Nucleus accumbens (tissue), 56 donors: ENCODE measurements around the gene HORMAD2.
"Not testable (repeated sequence)": the region's sequence is repeated elsewhere in the genome, so short reads cannot be mapped to it uniquely, and the experiment has no call there.

Source experiments
- DNase-seq, 56 donors: peaks; one replicate each; lab custom pipeline; 2025; lab: John Stamatoyannopoulos, UW

HORMAD2 gene

DNA sequence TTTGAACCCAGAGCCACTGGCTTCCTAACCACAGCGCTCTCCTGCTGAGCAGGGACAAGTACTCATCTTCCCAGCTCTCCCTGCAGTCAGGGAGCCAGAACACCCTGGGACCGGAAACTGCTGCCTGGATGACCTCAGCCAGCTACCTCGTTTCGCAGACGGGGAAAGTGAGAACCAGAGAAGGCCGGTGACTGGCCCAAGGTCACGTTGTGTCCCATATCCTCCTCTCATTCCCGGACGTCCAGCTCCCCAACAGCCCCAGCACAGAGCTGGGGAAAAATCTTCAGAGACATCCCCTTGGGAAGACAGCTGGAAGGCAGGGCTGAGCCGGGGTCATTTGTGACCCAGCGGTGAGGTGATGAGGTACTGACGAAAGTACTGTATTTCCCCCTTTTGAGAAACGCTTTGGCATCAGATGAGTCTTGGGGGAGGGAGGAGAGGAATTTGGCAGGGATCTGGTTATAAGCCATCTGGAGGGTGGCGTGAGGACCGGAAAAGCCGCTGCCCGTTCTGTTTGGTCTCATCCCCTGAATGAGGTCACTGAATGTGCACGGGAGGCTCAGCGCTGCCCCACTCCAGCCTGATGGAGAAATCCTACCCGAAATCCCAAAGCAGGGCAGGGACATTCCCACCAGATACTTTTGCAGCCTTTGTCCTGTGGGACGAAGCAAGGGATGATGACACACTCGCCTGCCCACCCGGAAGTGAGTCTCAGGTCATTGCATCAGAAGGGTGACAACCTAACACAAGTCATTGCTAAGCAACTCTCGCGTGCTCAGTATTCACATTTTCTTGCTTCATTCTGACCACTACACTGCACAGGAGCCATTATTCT is 125.2 kb downstream of the HORMAD2 start:
- DNase-seq, result peak in 3 of 56 donors; percentile 24 to 44 (median 37)

DNA sequence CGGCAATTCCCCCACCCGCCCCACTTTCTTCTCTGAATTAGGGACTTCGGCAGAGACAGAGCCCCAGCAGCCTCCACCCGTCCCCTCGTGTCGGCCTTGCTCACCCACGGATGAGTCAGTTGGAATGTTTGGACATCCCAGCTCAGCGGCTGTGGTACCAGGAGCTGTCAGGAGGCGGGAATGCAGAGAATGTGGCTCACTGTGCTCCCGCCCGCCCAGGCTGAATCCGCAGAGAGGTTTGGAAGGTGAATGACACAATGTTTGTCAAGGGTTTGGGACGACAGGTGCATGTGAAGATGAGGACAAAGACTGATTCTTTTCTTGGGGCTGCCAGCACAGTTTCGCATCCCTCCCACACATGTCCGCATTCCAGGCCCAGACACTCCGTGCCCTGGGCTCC is 126.7 kb downstream of the HORMAD2 start:
- DNase-seq, result peak in 7 of 56 donors; percentile 10 to 82 (median 27)

DNA sequence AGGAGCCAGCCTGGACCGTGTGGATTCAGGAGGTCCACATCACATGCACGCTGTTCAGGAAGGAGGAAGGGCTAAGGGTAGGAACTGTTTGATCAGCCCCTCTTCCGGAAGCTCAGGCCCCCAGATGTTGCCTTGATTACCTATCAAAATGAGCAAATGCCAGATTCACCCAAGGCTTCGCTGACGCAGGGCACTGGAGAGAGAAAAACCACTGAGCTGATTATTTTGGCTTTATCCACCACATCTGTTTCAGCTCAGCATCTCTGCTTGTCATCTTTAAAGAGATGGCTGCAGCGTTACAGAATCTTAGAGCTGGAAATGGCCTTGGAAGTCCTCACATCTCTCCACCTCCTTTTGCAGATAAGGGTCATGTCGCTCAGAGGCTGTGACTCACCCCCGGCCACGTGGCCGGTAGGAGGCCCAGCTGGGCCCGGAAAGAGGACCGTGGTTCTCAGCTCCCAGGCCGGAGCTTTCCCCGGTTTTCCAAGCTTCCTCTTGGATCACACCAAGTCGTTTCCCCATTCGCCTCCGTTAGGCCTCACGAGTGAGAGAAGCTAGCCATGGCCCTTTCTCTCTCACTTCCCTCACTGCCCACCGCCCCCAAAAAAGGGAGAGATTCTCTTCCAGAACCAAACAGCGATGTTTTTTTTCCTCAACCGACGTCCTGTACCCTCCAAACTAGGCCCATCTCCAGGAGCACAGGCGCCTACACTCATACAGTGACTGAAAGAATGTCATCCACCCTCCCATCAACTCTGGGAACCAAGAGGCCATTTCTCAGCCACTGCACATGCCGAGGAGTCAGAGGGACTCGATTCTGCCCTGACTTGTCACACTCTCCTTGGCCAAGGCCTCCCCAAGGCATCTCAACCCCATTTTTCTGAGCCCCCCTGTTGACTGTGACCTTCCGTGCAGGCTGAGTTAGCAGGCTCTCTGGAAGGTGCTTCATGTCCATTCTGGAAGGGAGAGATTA is 128.7 kb downstream of the HORMAD2 start:
- DNase-seq, result peak in 2 of 56 donors; percentile 17 to 42

DNA sequence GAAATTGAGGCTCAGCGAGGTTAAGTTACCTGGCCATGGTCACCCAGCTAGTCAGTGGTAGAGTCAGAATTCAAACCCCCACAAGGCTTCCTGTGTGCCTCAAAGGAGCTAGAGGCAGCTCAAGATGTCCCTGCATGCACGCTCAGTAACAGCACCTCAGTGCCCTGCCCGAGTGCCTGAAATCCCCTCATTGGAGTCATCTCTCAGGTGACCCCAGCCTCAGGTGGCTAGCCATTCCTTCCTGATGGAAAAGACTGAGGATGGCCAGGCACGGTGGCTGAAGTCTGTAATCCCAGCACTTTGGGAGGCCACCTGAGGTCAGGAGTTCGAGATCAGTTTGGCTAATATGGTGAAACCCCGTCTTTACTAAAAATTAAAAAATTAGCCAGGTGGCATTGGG is 129.4 kb downstream of the HORMAD2 start:
- no peak for DNase-seq

DNA sequence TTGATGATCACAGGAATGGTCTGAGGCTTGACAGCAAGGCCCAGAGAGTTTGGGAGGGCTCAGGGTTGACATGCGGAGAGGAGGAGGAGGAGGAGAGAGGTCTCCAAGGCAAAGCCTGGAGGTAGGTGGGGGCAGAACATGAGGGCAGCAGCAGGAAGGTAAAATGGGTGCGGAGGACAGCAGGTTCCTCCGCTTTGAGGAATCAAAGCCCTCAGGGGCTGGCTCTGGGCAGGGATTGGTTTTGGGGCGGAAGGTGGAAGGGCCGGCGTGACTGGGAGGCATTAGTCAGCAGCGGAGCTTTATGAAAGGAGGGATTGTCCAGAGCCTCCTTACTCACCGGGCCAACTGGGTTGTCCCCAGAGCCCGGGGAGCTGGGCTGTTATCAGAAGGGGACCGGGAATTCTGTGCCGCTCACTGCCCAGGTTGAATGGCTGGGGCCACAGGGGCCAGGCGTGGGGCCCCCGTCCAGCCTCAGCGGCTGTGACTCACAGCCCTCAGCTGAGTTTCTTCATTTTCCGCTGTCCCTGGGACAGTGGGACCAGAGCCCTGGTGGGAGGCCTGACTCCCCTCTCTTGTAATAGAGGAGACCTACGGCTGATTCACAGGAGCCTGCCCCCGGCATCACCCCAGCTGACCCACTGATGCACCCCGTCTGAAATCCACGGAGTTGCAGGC is 130.1 kb downstream of the HORMAD2 start:
- DNase-seq, result peak in 28 of 56 donors; percentile 10 to 76 (median 27)

DNA sequence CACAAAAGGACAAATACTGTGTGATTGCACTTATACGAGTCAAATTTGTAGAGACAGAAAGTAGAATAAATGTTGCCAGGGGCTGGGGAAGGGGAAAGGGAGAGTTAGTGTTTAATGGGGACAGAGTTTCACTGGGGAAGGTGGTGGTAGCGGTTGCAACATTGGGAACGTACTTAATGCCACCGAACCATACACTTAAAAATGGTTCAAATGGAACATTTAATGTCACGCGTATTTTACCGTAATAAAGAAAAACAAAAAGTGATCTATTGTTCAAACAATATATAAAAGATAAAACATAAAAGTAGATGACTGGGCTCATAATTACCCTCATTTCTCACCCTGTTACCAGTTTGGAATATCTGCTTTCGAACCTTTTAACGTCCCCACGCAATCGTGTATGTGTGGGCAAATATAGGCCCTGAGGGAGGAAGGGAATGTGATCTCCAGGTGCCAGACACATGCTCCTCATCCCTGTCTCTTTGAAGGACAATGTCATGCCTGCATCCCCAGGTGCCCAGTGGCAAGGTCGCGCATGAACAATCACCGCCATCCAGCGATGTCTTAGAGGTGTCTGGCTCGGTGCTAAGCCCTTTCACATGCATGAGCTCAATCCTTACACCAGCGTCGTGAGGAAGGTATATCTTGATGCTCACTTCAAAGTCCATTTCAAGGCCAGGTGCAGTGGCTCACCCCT is 131.0 kb downstream of the HORMAD2 start:
- no peak for DNase-seq

DNA sequence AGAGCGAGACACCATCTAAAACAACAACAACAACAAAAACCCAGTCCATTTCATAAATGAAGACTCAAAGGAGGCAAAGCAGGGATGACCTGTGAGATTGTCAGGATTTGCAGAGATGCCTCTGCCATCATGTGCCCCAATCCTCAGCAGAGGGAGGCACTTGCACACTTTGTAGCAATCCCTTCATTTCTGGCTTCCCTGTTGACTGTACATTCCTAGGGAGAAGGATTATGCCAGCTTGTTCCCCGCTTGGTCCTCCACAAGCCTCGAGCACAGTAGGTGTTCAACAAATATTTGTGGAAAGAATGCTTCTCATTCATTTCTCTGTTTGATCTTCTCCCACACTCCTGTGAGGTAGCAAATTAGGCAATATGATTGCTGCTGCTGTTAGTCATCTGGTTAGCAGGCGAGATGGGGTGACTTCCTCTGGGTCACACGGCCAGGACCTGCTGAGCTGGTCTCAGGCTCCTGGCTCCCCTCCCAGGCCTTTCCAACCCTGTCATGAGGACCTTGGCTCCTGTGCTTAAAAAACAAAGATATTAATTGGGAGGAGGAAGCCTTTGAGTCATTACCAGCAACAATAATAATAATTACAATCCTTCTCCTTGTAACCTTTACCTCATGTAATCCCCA is 132.2 kb downstream of the HORMAD2 start:
- peak in 4 of 56 donors; percentile 4 to 18 (median 12) for DNase-seq

DNA sequence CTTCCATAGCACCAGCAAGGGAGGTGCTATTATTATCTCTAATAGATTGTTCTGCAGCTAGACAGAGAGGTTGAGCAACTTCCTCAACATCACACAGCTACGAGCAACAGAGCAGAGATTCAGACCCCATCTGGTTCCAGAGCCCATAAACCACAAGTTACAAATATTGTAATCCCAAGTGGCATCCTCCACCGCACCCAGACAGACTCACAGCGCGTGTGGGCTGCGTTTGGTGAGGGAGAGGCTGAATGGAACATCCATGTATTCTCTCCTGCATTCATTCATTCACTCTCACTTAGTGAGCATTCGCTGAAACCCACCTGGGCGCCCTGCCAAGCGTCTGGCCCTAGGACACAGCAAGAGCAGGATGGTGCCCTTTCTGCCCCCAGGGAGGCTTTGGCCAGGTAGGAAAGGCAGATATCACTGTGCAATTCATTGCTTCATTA is 132.8 kb downstream of the HORMAD2 start:
- no peak for DNase-seq

DNA sequence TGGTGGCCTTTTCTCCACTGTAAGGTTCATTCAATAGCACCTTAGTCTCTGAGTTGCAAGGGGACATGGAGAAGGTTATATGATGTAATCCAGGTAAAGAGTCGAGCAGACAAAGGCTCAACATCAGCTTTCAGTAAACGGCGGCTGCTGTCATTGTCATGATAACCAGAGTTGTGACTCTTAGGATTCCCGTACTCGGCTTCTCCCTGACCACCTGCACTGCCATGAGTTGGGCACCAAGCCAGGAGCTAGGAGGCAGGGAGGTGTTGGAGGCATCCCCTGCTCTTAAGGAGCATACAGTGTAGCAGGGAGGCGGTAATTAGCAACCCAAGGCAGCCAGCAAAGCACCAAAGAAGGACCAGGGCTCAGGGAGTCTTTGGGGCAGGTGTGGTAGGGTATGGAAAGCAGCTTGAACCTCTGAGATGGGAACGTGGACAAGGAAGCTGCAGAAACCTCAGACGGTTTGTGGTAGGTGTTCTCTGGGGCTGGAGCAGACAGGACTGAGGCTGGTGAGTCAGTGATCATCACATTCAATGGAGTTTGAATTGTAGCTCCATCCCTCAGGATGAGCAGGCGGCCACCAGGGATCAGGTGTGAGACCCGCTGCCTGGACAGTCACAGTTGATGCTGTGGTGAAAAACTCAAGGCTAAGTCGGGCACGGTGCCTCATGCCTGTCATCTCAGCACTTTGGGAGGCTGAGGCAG is 134.6 kb downstream of the HORMAD2 start:
- DNase-seq, result no peak

DNA sequence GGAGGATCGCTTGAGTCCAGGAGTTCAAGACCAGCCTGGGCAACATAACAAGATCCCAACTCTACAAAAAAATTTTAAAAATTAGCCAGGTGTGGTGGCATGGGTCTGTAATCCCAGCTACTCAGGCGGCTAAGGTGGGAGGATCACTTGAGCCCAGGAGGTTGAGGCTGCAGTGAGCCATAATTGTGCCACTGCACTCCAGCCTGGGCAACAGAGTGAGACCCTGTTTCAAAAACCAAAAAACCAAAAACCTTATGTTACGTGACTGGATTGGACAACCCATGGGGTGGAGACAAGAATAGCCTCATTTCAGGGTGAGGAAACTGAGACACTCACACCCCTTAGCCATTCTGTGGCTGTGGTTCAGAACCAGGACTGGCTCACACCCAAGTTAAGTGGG is 136.0 kb downstream of the HORMAD2 start:
- DNase-seq, result not testable (repeated sequence)

DNA sequence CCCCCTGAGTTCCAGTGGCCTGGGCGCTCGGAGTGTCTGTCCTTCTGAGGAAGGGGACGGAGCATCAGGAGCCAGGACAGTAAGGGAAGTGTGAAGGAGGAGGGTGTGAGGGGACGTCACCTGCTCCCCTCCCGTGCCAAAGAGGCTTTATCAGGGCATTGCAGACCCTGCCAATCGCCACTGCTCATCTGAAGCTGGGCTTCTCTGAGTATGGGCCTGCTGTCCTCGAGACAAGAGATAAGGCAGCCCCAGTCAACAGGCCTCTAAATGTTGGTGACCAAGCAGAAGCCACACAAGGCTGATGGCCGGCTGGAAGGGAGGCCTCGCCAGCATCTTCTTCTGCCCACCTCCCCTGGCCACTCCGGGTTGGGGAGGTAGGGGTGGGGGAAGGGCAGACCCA is 136.4 kb downstream of the HORMAD2 start:
- no peak for DNase-seq

DNA sequence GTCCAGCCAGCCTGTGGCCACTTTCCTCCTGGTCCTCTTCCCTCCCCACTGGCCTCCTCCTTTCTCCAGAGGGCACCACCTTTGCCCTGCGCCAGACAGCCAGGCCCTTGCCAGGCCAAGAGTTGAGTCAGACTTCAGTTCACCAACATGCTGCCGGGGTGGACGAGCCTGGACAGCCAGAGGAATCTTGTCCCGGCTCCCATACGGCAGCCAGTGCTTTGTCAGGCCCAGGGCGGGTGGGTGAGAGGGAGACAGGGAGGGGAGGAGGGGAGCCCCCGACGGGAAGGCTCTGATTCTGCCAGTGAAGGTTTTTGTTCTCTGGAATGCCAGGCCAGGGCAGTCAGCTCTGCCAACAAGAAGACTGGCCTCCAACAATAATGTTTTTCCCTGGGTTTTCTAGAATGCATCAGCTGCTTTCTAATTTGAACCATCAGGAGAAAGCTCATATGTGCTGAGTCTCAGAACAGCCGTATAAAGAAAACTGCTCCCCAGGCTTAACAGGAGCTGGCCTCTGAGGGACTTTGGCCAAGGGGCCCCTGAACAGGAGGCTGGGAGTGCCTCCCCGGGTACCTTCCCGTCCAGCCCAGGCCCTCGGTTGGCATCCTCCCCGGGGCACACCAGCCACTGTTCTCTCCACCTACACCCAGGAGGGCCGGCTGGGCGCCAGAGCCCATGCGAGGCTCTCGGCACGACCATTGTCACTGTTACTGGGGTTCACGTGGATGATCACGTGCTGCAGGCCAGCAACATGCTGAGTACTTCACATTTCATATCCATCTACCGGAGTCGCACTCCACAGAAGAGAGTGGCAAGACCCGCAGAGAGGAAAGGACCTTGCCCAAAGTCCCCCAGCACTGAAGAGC is 137.7 kb downstream of the HORMAD2 start:
- peak in 23 of 56 donors; percentile 8 to 64 (median 24) for DNase-seq

DNA sequence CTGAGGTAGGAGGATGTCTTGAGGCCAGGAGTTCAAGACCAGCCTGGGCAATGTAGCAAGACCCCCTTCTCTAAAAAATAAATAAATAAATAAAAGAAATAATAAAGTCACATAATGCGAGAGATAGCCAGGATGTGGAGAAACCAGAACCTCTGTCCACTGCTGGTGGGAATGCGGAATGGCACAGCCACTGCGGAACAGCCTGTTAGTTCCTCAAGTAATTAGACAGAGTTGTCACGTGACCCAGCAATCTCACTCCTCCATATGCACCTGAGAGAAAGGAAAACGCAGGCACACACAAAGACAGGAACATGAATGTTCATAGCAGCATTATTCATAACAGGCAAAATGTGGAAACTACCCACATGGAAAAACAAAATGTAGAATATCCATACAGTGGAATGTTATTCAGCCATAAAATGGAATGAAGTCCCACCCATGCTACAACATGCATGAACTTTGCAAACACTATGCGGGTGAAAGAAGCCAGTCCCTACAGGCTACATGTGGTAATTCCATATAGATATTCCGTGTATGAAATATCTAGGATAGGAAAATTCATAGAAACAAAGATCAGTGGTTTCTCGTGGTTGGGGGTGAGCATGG is 138.9 kb downstream of the HORMAD2 start:
- DNase-seq, result no peak

DNA sequence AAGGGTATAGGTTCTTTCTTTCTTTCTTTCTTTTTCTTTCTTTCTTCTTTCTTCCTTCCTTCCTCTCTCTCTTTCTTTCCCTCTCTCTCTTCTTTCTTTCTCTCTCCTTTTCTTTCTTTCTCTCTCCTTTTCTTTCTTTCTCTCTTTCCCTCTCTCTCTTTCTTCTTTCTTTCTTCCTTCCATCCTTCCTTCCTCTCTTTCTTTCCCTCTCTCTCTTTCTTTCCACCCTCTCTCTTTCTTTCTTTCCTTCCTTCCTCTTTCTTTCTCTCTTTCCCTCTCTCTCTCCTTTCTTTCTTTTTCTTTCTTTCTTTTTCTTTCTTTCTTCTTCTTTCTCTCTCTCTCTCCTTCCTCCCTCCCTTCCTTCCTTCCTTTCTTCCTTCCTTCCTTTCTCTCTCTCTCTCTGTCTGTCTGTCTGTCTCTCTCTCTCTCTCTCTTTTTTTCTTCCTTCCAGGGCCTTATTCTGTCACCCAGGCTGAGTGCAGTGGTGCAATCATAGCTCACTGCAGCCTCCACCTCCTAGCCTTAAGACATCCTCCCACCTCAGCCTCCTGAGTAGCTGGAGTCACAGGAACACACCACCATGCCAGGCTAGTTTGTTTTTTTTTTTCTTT is 139.5 kb downstream of the HORMAD2 start:
- DNase-seq, result no peak

DNA sequence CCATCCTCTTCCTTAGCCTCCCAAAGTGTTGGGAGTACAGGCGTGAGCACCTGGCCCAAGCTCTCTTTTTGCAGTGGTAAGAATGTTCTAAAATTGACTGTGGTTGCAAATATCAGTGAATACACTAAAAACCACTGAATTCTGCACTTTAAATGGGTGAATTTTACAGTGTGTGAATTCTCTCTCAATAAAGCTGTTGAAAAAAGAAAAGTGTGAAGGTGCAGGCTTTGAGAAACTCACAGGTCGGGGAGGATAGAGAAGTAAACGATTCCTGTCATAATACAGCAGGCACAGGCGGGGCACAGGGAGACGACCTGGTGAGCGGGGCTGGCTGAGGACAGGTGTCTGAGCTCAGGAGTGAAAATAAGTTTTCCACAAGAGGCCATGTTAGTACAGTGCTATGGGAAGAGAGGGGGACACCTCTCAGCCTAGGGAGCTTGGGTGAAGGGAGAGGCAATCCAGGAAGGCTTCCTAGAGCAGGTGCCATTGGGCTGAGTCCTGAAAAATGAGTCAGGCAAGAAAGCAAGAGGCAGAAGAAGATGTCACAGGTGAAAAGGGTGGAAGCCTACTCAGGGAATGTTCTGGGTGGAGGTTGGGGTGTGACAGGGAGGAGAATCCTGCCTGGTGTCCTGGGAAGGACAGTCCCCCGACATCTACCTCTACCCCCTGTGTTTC is 140.2 kb downstream of the HORMAD2 start:
- no peak for DNase-seq
